Astrocyte of the spinal cord (primary cell): Measurements from ENCODE around the gene FRMD4B.
"Not testable (repeated sequence)": the region's sequence is repeated elsewhere in the genome, so short reads cannot be mapped to it uniquely, and the experiment has no call there.

ENCODE experiments used
- DNase-seq: peaks from one replicate; pipeline ENCODE4 v3.0.0; 2011; ENCODE audit warnings: low read depth, low spot score
- H3K4me3 ChIP-seq: 2 replicates; pipeline ENCODE4 v1.5.1; 2011; ENCODE audit warnings: low read depth, mild to moderate bottlenecking, low read length, moderate library complexity
- CTCF ChIP-seq: IDR thresholded peaks from 2 replicates; pipeline ENCODE4 v1.5.1; 2012; ENCODE audit warnings: low read depth, mild to moderate bottlenecking, low read length, inconsistent platforms
- in situ Hi-C: cut with HindIII; loops from 2 replicates; pipeline ENCODE4 v1.10.0; 2017; ENCODE audit warnings: low sequenced_read_pairs

Gene FRMD4B

GRCh38 chr3:69239063-69239462 is 146.8 kb downstream of the FRMD4B start:
- in situ Hi-C loops = no loop called here
- H3K4me3 ChIP-seq = no peak overlapping the region
- TF ChIP-seq CTCF = no peak
- DNase-seq = no peak

- in situ Hi-C loops = no loop called here
- no peak overlapping the region for H3K4me3 ChIP-seq
- TF ChIP-seq CTCF = no peak
- DNase-seq = no peak
Measured at GRCh38 chr3:69236812-69237707, 148.8 kb downstream of the FRMD4B start.

DNA sequence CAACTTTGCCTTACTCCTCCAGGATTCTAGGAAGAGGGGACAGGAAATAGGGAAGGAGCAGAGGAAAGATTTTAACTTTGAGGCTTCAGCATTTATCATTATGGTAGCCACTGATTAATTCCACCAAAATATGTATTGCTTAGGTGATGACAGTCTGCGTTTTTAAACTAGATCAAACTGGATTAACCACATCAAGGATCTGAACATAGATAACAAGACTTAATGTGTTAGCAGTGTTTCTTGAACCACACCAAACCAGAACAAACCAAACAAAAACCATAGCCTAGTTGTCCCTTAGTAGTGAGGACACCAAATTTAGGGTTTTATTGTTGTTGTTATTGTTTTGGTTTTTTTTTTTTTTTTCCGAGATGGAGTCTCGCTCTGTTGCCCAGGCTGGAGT is 150.0 kb downstream of the FRMD4B start:
- no peak for TF ChIP-seq CTCF
- in situ Hi-C loops = no loop called here
- DNase-seq = no peak
- H3K4me3 ChIP-seq = no peak overlapping the region

- H3K4me3 ChIP-seq, DNase-seq, in situ Hi-C loops: not testable (repeated sequence)
Measured at GRCh38 chr3:69235227-69235626, 150.7 kb downstream of the FRMD4B start.

- in situ Hi-C loops = no loop called here
- H3K4me3 ChIP-seq = no peak overlapping the region
- DNase-seq = no peak
- TF ChIP-seq CTCF = no peak
Measured at GRCh38 chr3:69232482-69232881, 153.4 kb downstream of the FRMD4B start.

DNA sequence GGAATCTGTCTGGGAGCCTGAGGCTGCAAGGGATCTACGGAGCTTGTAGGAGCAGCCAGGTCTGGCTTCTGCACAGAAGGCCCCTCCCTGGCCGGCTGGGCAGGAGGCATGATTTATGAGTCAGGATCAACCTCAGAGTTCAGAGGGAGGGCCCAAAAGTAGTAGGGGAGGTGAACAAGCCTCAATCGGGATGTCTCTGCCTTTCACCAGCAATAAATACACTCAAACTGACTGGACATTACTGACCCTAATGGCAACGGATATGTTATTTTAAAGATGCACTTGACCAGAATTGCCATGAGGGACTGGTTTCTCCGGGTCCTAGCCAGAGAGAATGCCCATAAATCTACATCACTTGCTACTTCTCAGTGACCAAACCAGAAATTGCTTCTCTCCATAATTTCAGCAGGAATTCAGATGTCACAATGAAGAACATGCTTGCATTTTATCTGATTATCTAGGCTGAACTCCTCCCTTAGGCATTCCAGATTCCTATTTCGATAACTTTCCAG is 153.9 kb downstream of the FRMD4B start:
- TF ChIP-seq CTCF = no peak
- H3K4me3 ChIP-seq = no peak overlapping the region
- in situ Hi-C loops = no loop called here
- no peak for DNase-seq

- no peak for DNase-seq
- TF ChIP-seq CTCF = no peak
- no peak overlapping the region for H3K4me3 ChIP-seq
- in situ Hi-C loops = no loop called here
Measured at GRCh38 chr3:69226071-69226470, 159.8 kb downstream of the FRMD4B start.
